ENCODE results near the gene ZNF789. TPM values are rescaled to one million over a fixed set of nuclear protein-coding genes. Genes with fewer than 3 reads are reported as not detected.

Gene ZNF789
- total and polyA plus RNA-seq, 2 experiments from 2014 or later = 9.0 to 13.8 TPM

DNA sequence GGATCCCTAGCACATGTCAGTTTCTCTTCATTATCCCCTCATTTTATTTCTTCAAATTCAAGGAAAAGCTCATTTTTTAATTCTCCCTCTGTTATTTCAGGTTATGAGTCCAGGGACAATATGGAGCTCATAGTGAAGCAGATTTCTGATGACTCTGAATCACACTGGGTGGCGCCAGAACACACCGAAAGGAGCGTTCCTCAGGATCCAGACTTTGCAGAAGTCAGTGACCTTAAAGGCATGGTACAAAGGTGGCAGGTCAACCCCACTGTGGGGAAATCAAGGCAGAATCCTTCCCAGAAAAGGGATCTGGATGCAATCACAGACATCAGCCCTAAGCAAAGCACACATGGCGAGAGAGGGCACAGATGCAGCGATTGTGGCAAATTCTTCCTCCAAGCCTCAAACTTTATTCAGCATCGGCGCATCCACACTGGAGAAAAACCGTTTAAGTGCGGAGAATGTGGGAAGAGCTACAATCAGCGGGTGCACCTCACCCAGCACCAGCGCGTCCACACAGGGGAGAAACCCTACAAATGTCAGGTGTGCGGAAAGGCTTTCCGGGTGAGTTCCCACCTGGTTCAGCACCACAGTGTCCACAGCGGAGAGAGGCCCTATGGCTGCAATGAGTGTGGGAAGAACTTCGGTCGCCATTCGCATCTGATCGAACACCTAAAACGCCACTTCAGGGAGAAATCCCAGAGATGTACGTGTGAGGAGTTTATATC, 53.2 kb downstream of the ZNF789 start:
- Mint-ChIP-seq H3K4me3 (no peak overlapping the region), H3K36me3 (ENCODE audit: low read depth) (peaks cover 66% of the 10 kb centered on the region), H3K4me1 (no peaks in the 10 kb centered on the region), H3K27me3 (ENCODE audit: insufficient read depth, low read depth, poor library complexity) (peaks cover 17% of the 10 kb centered on the region), H3K9me3 (peaks cover 35% of the 10 kb centered on the region), H3K27ac (no peak overlapping the region)
- H2AFZ ChIP-seq = no peak overlapping the region
- H3K27me3 ChIP-seq (ENCODE audit: insufficient read depth) = no peaks in the 10 kb centered on the region
- no peak overlapping the region for H3K4me3 ChIP-seq
- no peaks in the 10 kb centered on the region for H3K79me2 ChIP-seq (replicated peaks; ENCODE audit: insufficient read depth)
- peak; percentile 68 for ATAC-seq
- H3K27ac ChIP-seq (ENCODE audit: low read depth) = no peak overlapping the region
- peaks cover 2% of the 10 kb centered on the region; the same call in 1 of the 2 replicates for H3F3A ChIP-seq (replicated peaks; ENCODE audit: low read depth)
- no peaks in the 10 kb centered on the region; the same call in 1 of the 2 replicates for H4K20me1 ChIP-seq (replicated peaks; ENCODE audit: insufficient read depth)
- peak; percentile 54 for DNase-seq (ENCODE audit: low spot score)
- H3K36me3 ChIP-seq (ENCODE audit: insufficient read depth) = peaks cover 20% of the 10 kb centered on the region
- no peak overlapping the region for H3K4me2 ChIP-seq
- peaks cover 6% of the 10 kb centered on the region; the same call in 1 of the 2 replicates for H3K9me2 ChIP-seq (ENCODE audit: insufficient read depth)
- TF ChIP-seq ZNF331 (CRISPR knock-in tag; IDR thresholded peaks at IDR 0.05; ENCODE audit: low read depth) (no peak), POLR2AphosphoS5 (IDR thresholded peaks at IDR 0.05; ENCODE audit: low read depth) (no peak), EZH2phosphoT487 (IDR thresholded peaks at IDR 0.05; ENCODE audit: unreplicated experiment) (no peak), ZNF114 (CRISPR knock-in tag; IDR thresholded peaks at IDR 0.05) (no peak), NANOG (IDR thresholded peaks at IDR 0.05; ENCODE audit: borderline replicate concordance) (no peak)
- TF ChIP-seq, protein P1, sequence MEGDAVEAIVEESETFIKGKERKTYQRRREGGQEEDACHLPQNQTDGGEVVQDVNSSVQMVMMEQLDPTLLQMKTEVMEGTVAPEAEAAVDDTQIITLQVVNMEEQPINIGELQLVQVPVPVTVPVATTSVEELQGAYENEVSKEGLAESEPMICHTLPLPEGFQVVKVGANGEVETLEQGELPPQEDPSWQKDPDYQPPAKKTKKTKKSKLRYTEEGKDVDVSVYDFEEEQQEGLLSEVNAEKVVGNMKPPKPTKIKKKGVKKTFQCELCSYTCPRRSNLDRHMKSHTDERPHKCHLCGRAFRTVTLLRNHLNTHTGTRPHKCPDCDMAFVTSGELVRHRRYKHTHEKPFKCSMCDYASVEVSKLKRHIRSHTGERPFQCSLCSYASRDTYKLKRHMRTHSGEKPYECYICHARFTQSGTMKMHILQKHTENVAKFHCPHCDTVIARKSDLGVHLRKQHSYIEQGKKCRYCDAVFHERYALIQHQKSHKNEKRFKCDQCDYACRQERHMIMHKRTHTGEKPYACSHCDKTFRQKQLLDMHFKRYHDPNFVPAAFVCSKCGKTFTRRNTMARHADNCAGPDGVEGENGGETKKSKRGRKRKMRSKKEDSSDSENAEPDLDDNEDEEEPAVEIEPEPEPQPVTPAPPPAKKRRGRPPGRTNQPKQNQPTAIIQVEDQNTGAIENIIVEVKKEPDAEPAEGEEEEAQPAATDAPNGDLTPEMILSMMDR (conservative IDR thresholded peaks at IDR 0.05; ENCODE audit: low read depth in 2 of 2) = peak; percentile 63 to 79
- TF ChIP-seq, protein P2, sequence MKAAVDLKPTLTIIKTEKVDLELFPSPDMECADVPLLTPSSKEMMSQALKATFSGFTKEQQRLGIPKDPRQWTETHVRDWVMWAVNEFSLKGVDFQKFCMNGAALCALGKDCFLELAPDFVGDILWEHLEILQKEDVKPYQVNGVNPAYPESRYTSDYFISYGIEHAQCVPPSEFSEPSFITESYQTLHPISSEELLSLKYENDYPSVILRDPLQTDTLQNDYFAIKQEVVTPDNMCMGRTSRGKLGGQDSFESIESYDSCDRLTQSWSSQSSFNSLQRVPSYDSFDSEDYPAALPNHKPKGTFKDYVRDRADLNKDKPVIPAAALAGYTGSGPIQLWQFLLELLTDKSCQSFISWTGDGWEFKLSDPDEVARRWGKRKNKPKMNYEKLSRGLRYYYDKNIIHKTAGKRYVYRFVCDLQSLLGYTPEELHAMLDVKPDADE (IDR thresholded peaks at IDR 0.05) = no peak
- no peaks in the 10 kb centered on the region for H3K4me1 ChIP-seq (ENCODE audit: insufficient read depth)

DNA sequence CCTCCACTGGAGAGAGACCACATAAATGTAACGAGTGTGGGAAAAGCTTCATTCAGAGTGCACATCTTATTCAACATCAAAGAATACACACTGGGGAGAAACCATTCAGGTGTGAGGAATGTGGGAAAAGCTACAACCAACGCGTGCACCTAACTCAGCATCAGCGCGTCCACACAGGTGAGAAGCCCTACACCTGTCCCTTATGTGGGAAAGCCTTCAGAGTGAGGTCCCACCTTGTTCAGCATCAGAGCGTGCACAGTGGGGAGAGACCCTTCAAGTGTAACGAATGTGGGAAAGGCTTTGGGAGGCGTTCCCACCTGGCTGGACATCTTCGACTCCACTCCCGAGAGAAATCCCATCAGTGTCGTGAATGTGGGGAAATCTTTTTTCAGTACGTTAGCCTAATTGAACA, 58.7 kb downstream of the ZNF789 start:
- 0 out of 2 replicates have a peak, but pooled peaks cover 11% of the 10 kb centered on the region for H3F3A ChIP-seq (replicated peaks; ENCODE audit: low read depth)
- peaks cover 38% of the 10 kb centered on the region for H3K36me3 ChIP-seq (ENCODE audit: insufficient read depth)
- peaks cover 6% of the 10 kb centered on the region; the same call in 1 of the 2 replicates for H3K9me2 ChIP-seq (ENCODE audit: insufficient read depth)
- no peaks in the 10 kb centered on the region for H3K27me3 ChIP-seq (ENCODE audit: insufficient read depth)
- Mint-ChIP-seq H3K4me1 (no peaks in the 10 kb centered on the region), H3K36me3 (ENCODE audit: low read depth) (peaks cover 82% of the 10 kb centered on the region), H3K9me3 (peaks cover 84% of the 10 kb centered on the region), H3K4me3 (no peak overlapping the region), H3K27ac (no peak overlapping the region), H3K27me3 (ENCODE audit: insufficient read depth, low read depth, poor library complexity) (peaks cover 27% of the 10 kb centered on the region)
- DNase-seq (ENCODE audit: low spot score) = peak; percentile 26
- H4K20me1 ChIP-seq (replicated peaks; ENCODE audit: insufficient read depth) = no peaks in the 10 kb centered on the region
- H3K79me2 ChIP-seq (replicated peaks; ENCODE audit: insufficient read depth) = no peaks in the 10 kb centered on the region
- H3K4me3 ChIP-seq = peak overlapping the region; percentile 23; the same call in 1 of the 2 replicates
- no peak overlapping the region for H3K27ac ChIP-seq (ENCODE audit: low read depth)
- no peak overlapping the region for H2AFZ ChIP-seq
- H3K4me2 ChIP-seq = no peak overlapping the region
- no peak for ATAC-seq
- H3K4me1 ChIP-seq (ENCODE audit: insufficient read depth) = no peaks in the 10 kb centered on the region
- no peak for TF ChIP-seq EZH2phosphoT487 (IDR thresholded peaks at IDR 0.05; ENCODE audit: unreplicated experiment)
- TF ChIP-seq, protein P3, sequence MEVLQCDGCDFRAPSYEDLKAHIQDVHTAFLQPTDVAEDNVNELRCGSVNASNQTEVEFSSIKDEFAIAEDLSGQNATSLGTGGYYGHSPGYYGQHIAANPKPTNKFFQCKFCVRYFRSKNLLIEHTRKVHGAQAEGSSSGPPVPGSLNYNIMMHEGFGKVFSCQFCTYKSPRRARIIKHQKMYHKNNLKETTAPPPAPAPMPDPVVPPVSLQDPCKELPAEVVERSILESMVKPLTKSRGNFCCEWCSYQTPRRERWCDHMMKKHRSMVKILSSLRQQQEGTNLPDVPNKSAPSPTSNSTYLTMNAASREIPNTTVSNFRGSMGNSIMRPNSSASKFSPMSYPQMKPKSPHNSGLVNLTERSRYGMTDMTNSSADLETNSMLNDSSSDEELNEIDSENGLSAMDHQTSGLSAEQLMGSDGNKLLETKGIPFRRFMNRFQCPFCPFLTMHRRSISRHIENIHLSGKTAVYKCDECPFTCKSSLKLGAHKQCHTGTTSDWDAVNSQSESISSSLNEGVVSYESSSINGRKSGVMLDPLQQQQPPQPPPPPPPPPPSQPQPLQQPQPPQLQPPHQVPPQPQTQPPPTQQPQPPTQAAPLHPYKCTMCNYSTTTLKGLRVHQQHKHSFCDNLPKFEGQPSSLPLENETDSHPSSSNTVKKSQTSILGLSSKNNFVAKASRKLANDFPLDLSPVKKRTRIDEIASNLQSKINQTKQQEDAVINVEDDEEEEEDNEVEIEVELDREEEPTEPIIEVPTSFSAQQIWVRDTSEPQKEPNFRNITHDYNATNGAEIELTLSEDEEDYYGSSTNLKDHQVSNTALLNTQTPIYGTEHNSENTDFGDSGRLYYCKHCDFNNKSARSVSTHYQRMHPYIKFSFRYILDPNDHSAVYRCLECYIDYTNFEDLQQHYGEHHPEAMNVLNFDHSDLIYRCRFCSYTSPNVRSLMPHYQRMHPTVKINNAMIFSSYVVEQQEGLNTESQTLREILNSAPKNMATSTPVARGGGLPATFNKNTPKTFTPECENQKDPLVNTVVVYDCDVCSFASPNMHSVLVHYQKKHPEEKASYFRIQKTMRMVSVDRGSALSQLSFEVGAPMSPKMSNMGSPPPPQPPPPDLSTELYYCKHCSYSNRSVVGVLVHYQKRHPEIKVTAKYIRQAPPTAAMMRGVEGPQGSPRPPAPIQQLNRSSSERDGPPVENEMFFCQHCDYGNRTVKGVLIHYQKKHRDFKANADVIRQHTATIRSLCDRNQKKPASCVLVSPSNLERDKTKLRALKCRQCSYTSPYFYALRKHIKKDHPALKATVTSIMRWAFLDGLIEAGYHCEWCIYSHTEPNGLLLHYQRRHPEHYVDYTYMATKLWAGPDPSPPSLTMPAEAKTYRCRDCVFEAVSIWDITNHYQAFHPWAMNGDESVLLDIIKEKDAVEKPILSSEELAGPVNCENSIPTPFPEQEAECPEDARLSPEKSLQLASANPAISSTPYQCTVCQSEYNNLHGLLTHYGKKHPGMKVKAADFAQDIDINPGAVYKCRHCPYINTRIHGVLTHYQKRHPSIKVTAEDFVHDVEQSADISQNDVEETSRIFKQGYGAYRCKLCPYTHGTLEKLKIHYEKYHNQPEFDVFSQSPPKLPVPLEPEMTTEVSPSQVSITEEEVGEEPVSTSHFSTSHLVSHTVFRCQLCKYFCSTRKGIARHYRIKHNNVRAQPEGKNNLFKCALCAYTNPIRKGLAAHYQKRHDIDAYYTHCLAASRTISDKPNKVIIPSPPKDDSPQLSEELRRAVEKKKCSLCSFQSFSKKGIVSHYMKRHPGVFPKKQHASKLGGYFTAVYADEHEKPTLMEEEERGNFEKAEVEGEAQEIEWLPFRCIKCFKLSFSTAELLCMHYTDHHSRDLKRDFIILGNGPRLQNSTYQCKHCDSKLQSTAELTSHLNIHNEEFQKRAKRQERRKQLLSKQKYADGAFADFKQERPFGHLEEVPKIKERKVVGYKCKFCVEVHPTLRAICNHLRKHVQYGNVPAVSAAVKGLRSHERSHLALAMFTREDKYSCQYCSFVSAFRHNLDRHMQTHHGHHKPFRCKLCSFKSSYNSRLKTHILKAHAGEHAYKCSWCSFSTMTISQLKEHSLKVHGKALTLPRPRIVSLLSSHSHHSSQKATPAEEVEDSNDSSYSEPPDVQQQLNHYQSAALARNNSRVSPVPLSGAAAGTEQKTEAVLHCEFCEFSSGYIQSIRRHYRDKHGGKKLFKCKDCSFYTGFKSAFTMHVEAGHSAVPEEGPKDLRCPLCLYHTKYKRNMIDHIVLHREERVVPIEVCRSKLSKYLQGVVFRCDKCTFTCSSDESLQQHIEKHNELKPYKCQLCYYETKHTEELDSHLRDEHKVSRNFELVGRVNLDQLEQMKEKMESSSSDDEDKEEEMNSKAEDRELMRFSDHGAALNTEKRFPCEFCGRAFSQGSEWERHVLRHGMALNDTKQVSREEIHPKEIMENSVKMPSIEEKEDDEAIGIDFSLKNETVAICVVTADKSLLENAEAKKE (CRISPR knock-in tag; IDR thresholded peaks at IDR 0.05) = no peak
- no peak for TF ChIP-seq EZH2 (IDR thresholded peaks at IDR 0.05; ENCODE audit: low read depth, unreplicated experiment)
- TF ChIP-seq, protein P2 (IDR thresholded peaks at IDR 0.05) = no peak
- no peak for TF ChIP-seq ZNF114 (CRISPR knock-in tag; IDR thresholded peaks at IDR 0.05)
- TF ChIP-seq NANOG (IDR thresholded peaks at IDR 0.05; ENCODE audit: borderline replicate concordance) = no peak
- no peak for TF ChIP-seq JUNB (IDR thresholded peaks at IDR 0.05; ENCODE audit: unreplicated experiment)

Data from GM23338 (cell line).